ENCODE measurements around the gene SH3RF2. TPM values are rescaled to one million over a fixed set of nuclear protein-coding genes. Genes with fewer than 3 reads are reported as not detected.

Gene SH3RF2
- total RNA-seq, 4 donors from 2014 or later, result 19.2 to 97.1 (median 39.1) TPM

GRCh38 chr5:145975001-145975360, 38.6 kb downstream of the SH3RF2 start:
- Histone ChIP-seq H3K4me1 (peaks cover 39 to 50% of the 10 kb centered on the region in 2 donors), H3K4me3 (no peak overlapping the region), H3K27me3 (no peaks in the 10 kb centered on the region), H3K36me3 (no peaks in the 10 kb centered on the region), H3K27ac (peak overlapping the region; percentile 77 to 88 (median 78)), H3K9me3 (no peaks in the 10 kb centered on the region)
- ATAC-seq (peak; percentile 89 to 90), DNase-seq (peak; percentile 76 to 87)
- intact Hi-C loops (cut with DNase I; ENCODE audit: low total_unique reads), result loop anchor here (2.0 to 10.0 kb wide), 3 partner anchors 28 to 140 kb away; partner anchors contain the start of genes PRELID2 and SH3RF2
- TF ChIP-seq POLR2A (IDR thresholded peaks at IDR 0.05), result no peak
- TF ChIP-seq, protein P1, sequence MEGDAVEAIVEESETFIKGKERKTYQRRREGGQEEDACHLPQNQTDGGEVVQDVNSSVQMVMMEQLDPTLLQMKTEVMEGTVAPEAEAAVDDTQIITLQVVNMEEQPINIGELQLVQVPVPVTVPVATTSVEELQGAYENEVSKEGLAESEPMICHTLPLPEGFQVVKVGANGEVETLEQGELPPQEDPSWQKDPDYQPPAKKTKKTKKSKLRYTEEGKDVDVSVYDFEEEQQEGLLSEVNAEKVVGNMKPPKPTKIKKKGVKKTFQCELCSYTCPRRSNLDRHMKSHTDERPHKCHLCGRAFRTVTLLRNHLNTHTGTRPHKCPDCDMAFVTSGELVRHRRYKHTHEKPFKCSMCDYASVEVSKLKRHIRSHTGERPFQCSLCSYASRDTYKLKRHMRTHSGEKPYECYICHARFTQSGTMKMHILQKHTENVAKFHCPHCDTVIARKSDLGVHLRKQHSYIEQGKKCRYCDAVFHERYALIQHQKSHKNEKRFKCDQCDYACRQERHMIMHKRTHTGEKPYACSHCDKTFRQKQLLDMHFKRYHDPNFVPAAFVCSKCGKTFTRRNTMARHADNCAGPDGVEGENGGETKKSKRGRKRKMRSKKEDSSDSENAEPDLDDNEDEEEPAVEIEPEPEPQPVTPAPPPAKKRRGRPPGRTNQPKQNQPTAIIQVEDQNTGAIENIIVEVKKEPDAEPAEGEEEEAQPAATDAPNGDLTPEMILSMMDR (IDR thresholded peaks at IDR 0.05 in 4 of 5, conservative IDR thresholded peaks at IDR 0.05 in 1 of 5), result no peak
- in situ Hi-C loops (cut with MboI; ENCODE audit: low sequenced_read_pairs in 4 of 4), result no loop called here

- DNase-seq (peak; percentile 43 to 72), ATAC-seq (peak; percentile 24 to 85)
- no peaks in the 10 kb centered on the region for H3K27me3 ChIP-seq
- no peak for TF ChIP-seq POLR2A (IDR thresholded peaks at IDR 0.05)
- TF ChIP-seq, protein P1 (IDR thresholded peaks at IDR 0.05 in 4 of 5, conservative IDR thresholded peaks at IDR 0.05 in 1 of 5), result no peak
- H3K9me3 ChIP-seq, result no peaks in the 10 kb centered on the region
- in situ Hi-C loops (cut with MboI; ENCODE audit: low sequenced_read_pairs in 4 of 4) (no loop called here), intact Hi-C loops (cut with DNase I; ENCODE audit: low total_unique reads) (loop anchor here (2.0 to 10.0 kb wide), 3 partner anchors 29 to 141 kb away; partner anchors contain the start of genes PRELID2 and SH3RF2)
- peak overlapping the region; percentile 77 to 88 (median 78) for H3K27ac ChIP-seq
- H3K36me3 ChIP-seq, result no peaks in the 10 kb centered on the region
- no peak overlapping the region for H3K4me3 ChIP-seq
- H3K4me1 ChIP-seq, result peaks cover 39 to 50% of the 10 kb centered on the region in 2 donors
These were observed 39.1 kb downstream of the SH3RF2 start for GRCh38 chr5:145975361-145976066.

GRCh38 chr5:145976431-145977155, 40.2 kb downstream of the SH3RF2 start:
- intact Hi-C loops (cut with DNase I; ENCODE audit: low total_unique reads) (loop anchor here (5.0 to 10.0 kb wide), 2 partner anchors 39 to 142 kb away; partner anchors contain the start of genes PRELID2 and SH3RF2), in situ Hi-C loops (cut with MboI; ENCODE audit: low sequenced_read_pairs in 4 of 4) (no loop called here)
- TF ChIP-seq, protein P1 (IDR thresholded peaks at IDR 0.05 in 4 of 5, conservative IDR thresholded peaks at IDR 0.05 in 1 of 5), result no peak
- TF ChIP-seq POLR2A (IDR thresholded peaks at IDR 0.05), result no peak
- peak overlapping the region; percentile 77 to 88 (median 78) for H3K27ac ChIP-seq
- H3K36me3 ChIP-seq, result no peaks in the 10 kb centered on the region
- DNase-seq, result no peak
- H3K4me3 ChIP-seq, result no peak overlapping the region
- no peaks in the 10 kb centered on the region for H3K27me3 ChIP-seq
- no peak for ATAC-seq
- no peaks in the 10 kb centered on the region for H3K9me3 ChIP-seq
- H3K4me1 ChIP-seq, result peaks cover 39 to 58% of the 10 kb centered on the region in 2 donors

DNA sequence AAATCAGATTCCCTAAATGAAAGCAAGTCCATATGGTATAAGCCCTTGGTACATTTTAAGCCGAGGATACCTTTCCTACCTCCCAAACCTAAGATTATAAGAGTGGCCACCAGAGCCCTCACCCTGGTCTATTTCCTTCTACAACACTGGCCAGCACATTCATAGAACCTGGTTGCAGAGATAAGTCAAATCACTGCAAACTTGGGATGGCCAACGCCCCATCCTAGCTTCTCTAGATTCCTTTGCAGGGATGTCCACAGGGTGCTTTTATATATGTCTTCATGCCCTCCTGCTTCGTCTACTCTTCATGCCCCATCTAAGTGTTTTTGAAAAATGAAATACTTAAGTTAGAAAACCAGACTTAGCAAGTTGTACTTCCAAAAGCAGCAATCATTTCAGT, 41.8 kb downstream of the SH3RF2 start:
- H3K27ac ChIP-seq, result peak overlapping the region; percentile 77 to 88 (median 78)

More for the DNA sequence above, 41.8 kb downstream of the SH3RF2 start:
- Histone ChIP-seq H3K4me3 (no peak overlapping the region), H3K4me1 (peaks cover 48 to 74% of the 10 kb centered on the region in 2 donors), H3K36me3 (no peaks in the 10 kb centered on the region), H3K27me3 (no peaks in the 10 kb centered on the region), H3K9me3 (no peaks in the 10 kb centered on the region)
- no peak for ATAC-seq
- DNase-seq, result no peak
- no peak for TF ChIP-seq POLR2A (IDR thresholded peaks at IDR 0.05)
- TF ChIP-seq, protein P1 (IDR thresholded peaks at IDR 0.05 in 4 of 5, conservative IDR thresholded peaks at IDR 0.05 in 1 of 5), result no peak
- intact Hi-C loops (cut with DNase I; ENCODE audit: low total_unique reads), result loop anchor here (5.0 to 10.0 kb wide), 2 partner anchors 41 to 143 kb away; partner anchors contain the start of genes PRELID2 and SH3RF2
- in situ Hi-C loops (cut with MboI; ENCODE audit: low sequenced_read_pairs in 4 of 4), result no loop called here
